VCaP (cell line): ENCODE measurements around the gene MTMR2.

Source experiments
- H3K27ac ChIP-seq: fragments of 450-650 bp; 2 replicates; pipeline ENCODE4 v1.5.1; 2017
- TF ChIP-seq, protein P1 (sequence below): fragments of 450-650 bp; conservative IDR thresholded peaks from 2 replicates; pipeline ENCODE4 v1.5.1; 2017; ENCODE audit warnings: mild to moderate bottlenecking, moderate library complexity

MTMR2 gene

DNA sequence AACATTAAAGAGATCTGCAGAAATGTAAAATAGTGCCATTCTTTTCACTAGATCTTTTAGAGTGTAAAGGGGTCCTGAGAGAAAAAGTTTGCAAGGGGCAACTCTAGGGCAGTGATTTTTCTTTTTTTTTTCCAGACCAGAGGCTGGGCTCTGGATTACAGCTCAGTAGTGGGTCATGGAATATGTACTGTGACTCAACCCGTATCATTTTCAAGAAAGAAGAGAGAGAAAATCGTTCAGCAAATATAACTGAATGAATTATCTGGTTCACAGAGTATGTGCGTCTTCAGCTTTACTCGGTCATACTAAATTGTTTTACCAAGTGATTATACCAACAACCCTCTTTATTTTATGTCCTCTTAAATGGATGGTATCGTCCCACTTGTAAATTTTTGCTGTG, 129.8 kb downstream of the MTMR2 start:
- peak overlapping the region; percentile 96 for H3K27ac ChIP-seq
- TF ChIP-seq, protein P1, sequence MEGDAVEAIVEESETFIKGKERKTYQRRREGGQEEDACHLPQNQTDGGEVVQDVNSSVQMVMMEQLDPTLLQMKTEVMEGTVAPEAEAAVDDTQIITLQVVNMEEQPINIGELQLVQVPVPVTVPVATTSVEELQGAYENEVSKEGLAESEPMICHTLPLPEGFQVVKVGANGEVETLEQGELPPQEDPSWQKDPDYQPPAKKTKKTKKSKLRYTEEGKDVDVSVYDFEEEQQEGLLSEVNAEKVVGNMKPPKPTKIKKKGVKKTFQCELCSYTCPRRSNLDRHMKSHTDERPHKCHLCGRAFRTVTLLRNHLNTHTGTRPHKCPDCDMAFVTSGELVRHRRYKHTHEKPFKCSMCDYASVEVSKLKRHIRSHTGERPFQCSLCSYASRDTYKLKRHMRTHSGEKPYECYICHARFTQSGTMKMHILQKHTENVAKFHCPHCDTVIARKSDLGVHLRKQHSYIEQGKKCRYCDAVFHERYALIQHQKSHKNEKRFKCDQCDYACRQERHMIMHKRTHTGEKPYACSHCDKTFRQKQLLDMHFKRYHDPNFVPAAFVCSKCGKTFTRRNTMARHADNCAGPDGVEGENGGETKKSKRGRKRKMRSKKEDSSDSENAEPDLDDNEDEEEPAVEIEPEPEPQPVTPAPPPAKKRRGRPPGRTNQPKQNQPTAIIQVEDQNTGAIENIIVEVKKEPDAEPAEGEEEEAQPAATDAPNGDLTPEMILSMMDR = no peak

DNA sequence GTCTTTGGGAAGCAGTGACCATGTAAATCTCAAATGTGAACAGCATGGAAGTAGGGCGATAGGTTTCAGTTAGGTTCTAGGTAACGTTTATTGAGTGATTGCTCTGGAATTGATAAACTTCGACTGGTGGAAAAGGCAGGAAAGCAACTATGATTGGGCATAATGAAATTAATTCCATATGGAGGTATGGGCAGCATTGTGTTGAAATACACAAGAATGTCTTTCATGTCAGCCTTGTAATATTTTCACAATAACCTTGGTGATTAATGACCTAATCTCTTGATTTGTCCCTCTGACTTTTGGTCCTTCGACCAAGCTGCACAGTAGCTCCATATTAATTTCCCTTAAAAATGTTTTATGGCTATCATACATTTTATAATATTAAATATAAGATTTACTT, 130.8 kb downstream of the MTMR2 start:
- peak overlapping the region; percentile 96 for H3K27ac ChIP-seq
- TF ChIP-seq, protein P1 = no peak

DNA sequence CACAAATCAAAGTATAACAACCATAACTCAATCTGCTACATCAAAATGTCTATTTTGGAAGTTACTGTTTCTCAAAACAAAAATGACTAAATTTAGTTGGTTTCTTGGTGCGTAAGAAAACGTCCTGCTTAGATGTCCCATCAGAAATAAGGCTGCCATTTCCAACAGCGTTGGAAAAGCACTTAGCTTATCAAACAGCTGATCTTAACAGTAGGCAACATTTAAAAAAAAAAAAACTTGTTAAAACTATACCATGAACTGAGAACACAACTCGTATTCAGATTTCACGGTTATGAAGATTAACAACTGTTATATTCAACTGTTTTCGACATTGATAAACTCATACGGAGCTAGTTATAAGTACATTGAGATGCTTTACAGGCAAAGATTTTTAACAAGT, 131.2 kb downstream of the MTMR2 start:
- H3K27ac ChIP-seq = peak overlapping the region; percentile 96

DNA sequence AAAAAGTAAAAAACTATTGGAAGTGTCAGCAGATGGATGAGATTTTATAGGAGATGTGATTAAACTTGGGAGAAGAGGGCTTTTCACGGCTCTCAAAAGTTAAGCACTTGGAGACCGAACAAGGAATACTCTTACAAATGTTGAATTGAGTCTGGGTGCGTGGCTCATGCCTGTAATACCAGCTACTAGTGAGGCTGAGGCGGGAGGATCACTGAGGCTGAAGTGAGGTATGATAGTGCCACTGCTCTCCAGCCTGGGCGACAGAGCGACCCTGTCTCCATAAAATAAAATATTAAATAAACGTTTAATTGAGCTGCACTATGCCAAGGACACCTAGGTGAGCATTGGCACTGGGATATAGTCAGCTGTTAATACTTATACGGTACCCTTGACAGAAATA, 131.7 kb downstream of the MTMR2 start:
- TF ChIP-seq, protein P1 = no peak
- H3K27ac ChIP-seq = peak overlapping the region; percentile 96

More for the DNA sequence above, 131.2 kb downstream of the MTMR2 start:
- TF ChIP-seq, protein P1 = no peak

DNA sequence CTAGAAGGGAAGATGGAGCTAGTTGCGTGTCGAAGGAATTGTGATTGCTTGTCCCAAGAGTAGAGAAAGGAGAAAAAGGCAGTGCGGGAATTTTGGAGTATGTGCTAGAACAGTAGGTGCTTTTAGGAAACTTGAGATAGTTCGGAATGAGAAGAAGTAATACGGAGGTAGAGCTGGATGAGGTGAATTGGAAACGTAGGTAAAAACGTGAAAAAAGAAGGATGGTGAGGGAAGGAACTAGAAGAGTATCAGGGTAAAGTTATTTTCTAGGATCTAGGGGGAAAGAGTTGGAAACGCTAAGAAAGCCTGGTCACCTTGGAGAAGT, 132.2 kb downstream of the MTMR2 start:
- TF ChIP-seq, protein P1 = no peak

DNA sequence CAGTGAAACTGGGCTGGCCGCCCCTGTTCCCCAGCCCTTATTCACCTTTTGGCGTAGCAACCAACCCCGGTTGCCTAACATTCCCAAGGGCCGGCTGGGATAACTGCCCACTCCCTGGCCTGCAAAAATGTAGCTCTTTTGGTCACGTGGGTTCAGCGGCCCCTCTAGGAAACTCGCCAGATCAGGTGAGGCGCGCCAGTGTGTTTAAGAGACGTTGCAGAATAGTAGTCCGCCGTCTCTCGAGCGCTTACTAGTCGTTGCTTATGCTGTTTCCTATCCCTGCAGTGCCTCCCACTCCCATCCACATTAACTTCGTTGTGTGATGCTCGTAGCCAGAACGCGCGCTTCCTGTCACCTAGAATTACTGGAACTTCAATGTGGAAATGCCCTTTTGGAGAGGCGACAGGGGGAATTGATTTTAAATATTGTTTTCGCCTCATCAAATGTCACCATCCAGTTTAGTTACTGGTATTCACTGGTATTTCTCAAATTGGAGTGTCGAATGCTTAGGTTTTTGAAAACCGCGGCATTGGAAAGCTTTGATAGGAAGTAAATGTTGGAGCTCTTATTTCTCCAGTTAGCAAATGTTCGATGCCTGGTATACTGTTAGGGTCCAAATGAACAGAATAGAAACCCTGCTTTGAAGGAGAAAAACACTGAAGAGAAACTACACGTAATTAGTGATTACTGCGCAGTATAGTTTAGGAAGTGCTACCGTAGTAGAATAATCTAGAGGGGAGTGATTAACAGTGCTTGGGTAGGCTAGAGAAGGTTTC, 132.8 kb downstream of the MTMR2 start:
- peak overlapping the region; percentile 96 for H3K27ac ChIP-seq
- TF ChIP-seq, protein P1 = no peak

More for the DNA sequence above, 132.2 kb downstream of the MTMR2 start:
- H3K27ac ChIP-seq = peak overlapping the region; percentile 96

DNA sequence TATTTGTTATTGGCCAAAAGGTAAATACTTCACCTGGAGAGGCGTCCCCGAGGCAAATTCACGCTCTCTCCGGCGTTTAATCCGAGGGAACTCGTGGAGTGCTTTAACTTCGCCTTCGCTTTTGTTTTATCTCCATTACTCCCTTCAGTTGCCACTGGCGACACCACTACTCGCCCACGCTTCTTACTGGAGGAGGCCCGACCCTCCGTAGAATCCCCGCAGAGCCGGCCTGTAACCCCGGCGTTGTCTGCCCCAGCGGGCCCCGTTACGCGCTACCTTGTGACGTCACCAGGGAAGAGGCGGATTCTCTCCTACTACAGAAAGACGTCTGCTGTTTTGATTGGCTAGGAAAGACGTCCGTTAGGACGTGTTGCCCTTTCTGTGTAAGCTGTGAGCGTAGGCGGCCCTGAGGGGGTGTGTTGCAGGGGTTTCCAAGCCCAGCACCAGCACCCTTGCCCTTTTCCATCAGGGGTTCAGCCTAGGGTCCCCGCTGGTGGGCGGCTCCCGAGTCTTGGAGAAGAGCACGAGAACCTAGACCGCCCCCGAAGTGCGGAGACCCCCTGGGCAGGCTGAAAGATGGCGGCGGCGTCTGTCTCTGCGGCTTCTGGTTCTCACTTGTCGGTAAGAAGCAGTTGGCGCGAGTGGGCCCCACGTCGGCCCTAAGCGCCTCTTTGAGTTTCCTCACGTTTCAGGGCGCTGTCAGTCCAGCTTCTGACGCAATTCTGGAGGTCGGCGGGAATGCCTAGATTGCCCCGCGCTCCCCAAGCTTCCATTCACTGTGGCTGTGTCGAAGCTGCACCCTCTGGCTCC, 133.6 kb downstream of the MTMR2 start, which contains the start of gene CEP57:
TSS of gene CEP57 (plus strand) at position 376 of the 810 bp plus-strand sequence. CDS start at position 577, 201 bp downstream.
- H3K27ac ChIP-seq = peak within 1 kb of the TSS; percentile 96
- TF ChIP-seq, protein P1 = no peak
